ENCODE results near the gene CHST3.

CHST3 gene

GRCh38 chr10:71939304-71939703 is 24.9 kb upstream of the CHST3 start:
- H3K4me3 ChIP-seq (ENCODE audit: low read depth, low read length): no peak overlapping the region
- TF ChIP-seq CTCF (IDR thresholded peaks at IDR 0.05; ENCODE audit: low read depth, low read length): no peak

GRCh38 chr10:71939861-71940474 is 24.2 kb upstream of the CHST3 start:
- no peak overlapping the region for H3K4me3 ChIP-seq (ENCODE audit: low read depth, low read length)
- TF ChIP-seq CTCF (IDR thresholded peaks at IDR 0.05; ENCODE audit: low read depth, low read length): no peak

- TF ChIP-seq CTCF (IDR thresholded peaks at IDR 0.05; ENCODE audit: low read depth, low read length): no peak
Measured at GRCh38 chr10:71940752-71941151, 23.4 kb upstream of the CHST3 start.

GRCh38 chr10:71941318-71941717 is 22.9 kb upstream of the CHST3 start:
- TF ChIP-seq CTCF (IDR thresholded peaks at IDR 0.05; ENCODE audit: low read depth, low read length): no peak
- no peak overlapping the region for H3K4me3 ChIP-seq (ENCODE audit: low read depth, low read length)

More at GRCh38 chr10:71940752-71941151, 23.4 kb upstream of the CHST3 start:
- H3K4me3 ChIP-seq (ENCODE audit: low read depth, low read length): no peak overlapping the region

GRCh38 chr10:71945819-71946474 is 18.2 kb upstream of the CHST3 start:
- no peak overlapping the region for H3K4me3 ChIP-seq (ENCODE audit: low read depth, low read length)
- no peak for TF ChIP-seq CTCF (IDR thresholded peaks at IDR 0.05; ENCODE audit: low read depth, low read length)

- no peak overlapping the region for H3K4me3 ChIP-seq (ENCODE audit: low read depth, low read length)
- no peak for TF ChIP-seq CTCF (IDR thresholded peaks at IDR 0.05; ENCODE audit: low read depth, low read length)
Measured at GRCh38 chr10:71946700-71947099, 17.5 kb upstream of the CHST3 start.

GRCh38 chr10:71948496-71949067 is 15.6 kb upstream of the CHST3 start:
- no peak overlapping the region for H3K4me3 ChIP-seq (ENCODE audit: low read depth, low read length)
- no peak for TF ChIP-seq CTCF (IDR thresholded peaks at IDR 0.05; ENCODE audit: low read depth, low read length)

Data from WI38 (cell line).